GM21528 (cell line): ENCODE results near the gene NPSR1.

Experiments used
- ATAC-seq: cut with Tn5 transposase; IDR thresholded peaks from one replicate; pipeline ENCODE4 v1.9.1; 2021; ENCODE audit warnings: mild to moderate bottlenecking, moderate library complexity; ENCODE audit not compliant: unreplicated experiment, low FRiP score

NPSR1 gene

GRCh38 chr7:34830390-34830789 is 172.4 kb downstream of the NPSR1 start:
- ATAC-seq = no peak

- no peak for ATAC-seq
These were observed 173.4 kb downstream of the NPSR1 start for GRCh38 chr7:34831436-34831835.

- ATAC-seq = no peak
These were observed 174.0 kb downstream of the NPSR1 start for GRCh38 chr7:34832020-34832419.

- no peak for ATAC-seq
These were observed 178.0 kb downstream of the NPSR1 start for GRCh38 chr7:34835901-34836600.

- no peak for ATAC-seq
These were observed 179.3 kb downstream of the NPSR1 start for GRCh38 chr7:34837316-34837715.

- ATAC-seq = no peak
These were observed 179.8 kb downstream of the NPSR1 start for GRCh38 chr7:34837801-34838201.

- no peak for ATAC-seq
These were observed 180.3 kb downstream of the NPSR1 start for GRCh38 chr7:34838329-34838728.

- ATAC-seq = no peak
These were observed 181.6 kb downstream of the NPSR1 start for GRCh38 chr7:34839645-34840044.

GRCh38 chr7:34840176-34840785 is 182.3 kb downstream of the NPSR1 start:
- ATAC-seq = no peak

GRCh38 chr7:34841326-34841725 is 183.3 kb downstream of the NPSR1 start:
- ATAC-seq = no peak

- ATAC-seq = no peak
These were observed 184.8 kb downstream of the NPSR1 start for GRCh38 chr7:34842782-34843181.

GRCh38 chr7:34844406-34844805 is 186.4 kb downstream of the NPSR1 start:
- no peak for ATAC-seq

GRCh38 chr7:34844936-34845665 is 187.1 kb downstream of the NPSR1 start:
- no peak for ATAC-seq

GRCh38 chr7:34845666-34846361 is 187.8 kb downstream of the NPSR1 start:
- ATAC-seq = no peak

GRCh38 chr7:34846976-34847375 is 189.0 kb downstream of the NPSR1 start:
- ATAC-seq = no peak

GRCh38 chr7:34848670-34849069 is 190.7 kb downstream of the NPSR1 start:
- no peak for ATAC-seq

GRCh38 chr7:34849163-34849960 is 191.3 kb downstream of the NPSR1 start:
- no peak for ATAC-seq

GRCh38 chr7:34849986-34850385 is 192.0 kb downstream of the NPSR1 start:
- no peak for ATAC-seq

GRCh38 chr7:34850681-34851080 is 192.7 kb downstream of the NPSR1 start:
- no peak for ATAC-seq

- no peak for ATAC-seq
These were observed 193.4 kb downstream of the NPSR1 start for GRCh38 chr7:34851431-34851830.
